ENCODE data around the gene DCUN1D5. TPM values are rescaled to one million over a fixed set of nuclear protein-coding genes. Genes with fewer than 3 reads are reported as not detected.

The DCUN1D5 gene
- total RNA-seq (ENCODE audit: low replicate concordance), result 32.4 and 32.8 TPM in 2 replicates
- long read RNA-seq, transcript DCUN1D5-201 (8 exons, 1,337 nt), result major isoform, 109 of 130 reads
- long read RNA-seq, partial matches to known transcripts, result 1 of 130 reads
- long read RNA-seq, other reads (novel, unspliced or antisense), result 16 of 130 reads

GRCh38 chr11:103091801-103092524 lies at the start of gene DCUN1D5:
DCUN1D5 (minus strand) TSS chr11:103092160; CDS start chr11:103091872, 288 bp downstream.
- Mint-ChIP-seq H3K27ac (peak within 1 kb of the TSS; percentile 97), H3K4me1 (ENCODE audit: unreplicated experiment) (peaks cover 19% of the 10 kb centered on the region), H3K36me3 (no peaks in the 10 kb centered on the region), H3K9me3 (no peaks in the 10 kb centered on the region), H3K4me3 (peak within 1 kb of the TSS; percentile 94), H3K27me3 (peaks cover 21% of the 10 kb centered on the region)
- no peak for TF ChIP-seq CTCF (conservative IDR thresholded peaks at IDR 0.05)
- peak; percentile 96 for DNase-seq (ENCODE audit: extremely low spot score, unreplicated experiment)

- no peak for DNase-seq (ENCODE audit: extremely low spot score, unreplicated experiment)
- no peak overlapping the region for H3K27ac Mint-ChIP-seq
- no peaks in the 10 kb centered on the region for H3K9me3 Mint-ChIP-seq
- peaks cover 17% of the 10 kb centered on the region for H3K36me3 Mint-ChIP-seq
- no peak for TF ChIP-seq CTCF (conservative IDR thresholded peaks at IDR 0.05)
- no peaks in the 10 kb centered on the region for H3K4me1 Mint-ChIP-seq (ENCODE audit: unreplicated experiment)
- H3K4me3 Mint-ChIP-seq, result no peak overlapping the region
- no peaks in the 10 kb centered on the region for H3K27me3 Mint-ChIP-seq
Measured at GRCh38 chr11:103125462-103125861, 33.5 kb upstream of the DCUN1D5 start.

GRCh38 chr11:103114836-103115235 lies 22.9 kb upstream of the DCUN1D5 start:
- TF ChIP-seq CTCF (conservative IDR thresholded peaks at IDR 0.05), result no peak
- H3K27ac Mint-ChIP-seq, result no peak overlapping the region
- no peak for DNase-seq (ENCODE audit: extremely low spot score, unreplicated experiment)
- peaks cover 12% of the 10 kb centered on the region for H3K4me1 Mint-ChIP-seq (ENCODE audit: unreplicated experiment)
- H3K36me3 Mint-ChIP-seq, result peaks cover 13% of the 10 kb centered on the region
- no peaks in the 10 kb centered on the region for H3K27me3 Mint-ChIP-seq
- no peaks in the 10 kb centered on the region for H3K9me3 Mint-ChIP-seq
- H3K4me3 Mint-ChIP-seq, result no peak overlapping the region

- DNase-seq (ENCODE audit: extremely low spot score, unreplicated experiment), result no peak
- Mint-ChIP-seq H3K9me3 (no peaks in the 10 kb centered on the region), H3K27me3 (no peaks in the 10 kb centered on the region), H3K4me3 (peak overlapping the region; percentile 19), H3K4me1 (ENCODE audit: unreplicated experiment) (peaks cover 16% of the 10 kb centered on the region), H3K27ac (no peak overlapping the region), H3K36me3 (peaks cover 13% of the 10 kb centered on the region)
- no peak for TF ChIP-seq CTCF (conservative IDR thresholded peaks at IDR 0.05)
Measured at GRCh38 chr11:103112364-103112763, 20.4 kb upstream of the DCUN1D5 start.

- no peak for DNase-seq (ENCODE audit: extremely low spot score, unreplicated experiment)
- H3K4me3 Mint-ChIP-seq, result peak overlapping the region; percentile 99
- peaks cover 16% of the 10 kb centered on the region for H3K4me1 Mint-ChIP-seq (ENCODE audit: unreplicated experiment)
- TF ChIP-seq CTCF (conservative IDR thresholded peaks at IDR 0.05), result no peak
- H3K9me3 Mint-ChIP-seq, result no peaks in the 10 kb centered on the region
- H3K27ac Mint-ChIP-seq, result no peak overlapping the region
- peaks cover 13% of the 10 kb centered on the region for H3K36me3 Mint-ChIP-seq
- no peaks in the 10 kb centered on the region for H3K27me3 Mint-ChIP-seq
Measured at GRCh38 chr11:103111400-103111799, 19.4 kb upstream of the DCUN1D5 start.

Data from type B pancreatic cell (in vitro differentiated cells).